HepG2 (cell line): ENCODE measurements around the gene SAPCD1. TPM values are rescaled to one million over a fixed set of nuclear protein-coding genes. Genes with fewer than 3 reads are reported as not detected.

ENCODE experiments used
- AGO1 ChIP-seq: fragments of 200-400 bp; formaldehyde crosslinking; IDR thresholded peaks from 2 replicates; pipeline ENCODE4 v1.6.1; 2017; ENCODE audit warnings: mild to moderate bottlenecking, low read depth, low read length, moderate library complexity; ENCODE audit not compliant: poor library complexity, severe bottlenecking
- E2F2 ChIP-seq: sonication (generic); formaldehyde crosslinking; IDR thresholded peaks from 2 replicates; pipeline ENCODE4 v1.4.0; 2020; ENCODE audit warnings: missing genetic modification reagents, borderline replicate concordance
- ELF1 ChIP-seq: sonication (generic); formaldehyde crosslinking; IDR thresholded peaks from 2 replicates; pipeline ENCODE4 v1.4.0; 2020; ENCODE audit warnings: missing genetic modification reagents
- ELF4 ChIP-seq: sonication (generic); formaldehyde crosslinking; IDR thresholded peaks from 2 replicates; pipeline ENCODE4 v1.5.0; 2020; ENCODE audit warnings: missing genetic modification reagents, mild to moderate bottlenecking, moderate library complexity, borderline replicate concordance
- GPN1 ChIP-seq: sonication (generic); formaldehyde crosslinking; IDR thresholded peaks from 2 replicates; pipeline ENCODE4 v1.5.1; 2020; ENCODE audit warnings: missing genetic modification reagents, borderline replicate concordance
- GTF2F1 ChIP-seq: fragments of 150-350 bp; IDR thresholded peaks from 2 replicates; pipeline ENCODE4 v1.6.1; 2014; ENCODE audit warnings: low read length
- IRF1 ChIP-seq: sonication (generic); formaldehyde crosslinking; IDR thresholded peaks from 2 replicates; pipeline ENCODE4 v1.4.0; 2020; ENCODE audit warnings: low read depth, mild to moderate bottlenecking, missing genetic modification reagents
- MTA3 ChIP-seq: sonication (generic); formaldehyde crosslinking; IDR thresholded peaks from 2 replicates; pipeline ENCODE4 v1.4.0; 2020; ENCODE audit warnings: missing genetic modification reagents
- MXD4 ChIP-seq: IDR thresholded peaks from 2 replicates; pipeline ENCODE4 v1.6.1; 2016; ENCODE audit warnings: mild to moderate bottlenecking, missing biosample characterization, missing genetic modification reagents
- NR3C1 ChIP-seq: sonication (generic); formaldehyde crosslinking; IDR thresholded peaks from 2 replicates; pipeline ENCODE4 v1.4.0; 2020; ENCODE audit warnings: missing genetic modification reagents
- PHF5A ChIP-seq: IDR thresholded peaks from one replicate; pipeline ENCODE4 v1.6.1; 2018; ENCODE audit warnings: low read depth, missing genetic modification reagents; ENCODE audit not compliant: unreplicated experiment
- SMYD3 ChIP-seq: sonication (generic); formaldehyde crosslinking; IDR thresholded peaks from 2 replicates; pipeline ENCODE4 v1.8.1; 2023; ENCODE audit warnings: mild to moderate bottlenecking, missing genetic modification reagents
- ZMAT5 ChIP-seq: sonication (generic); formaldehyde crosslinking; IDR thresholded peaks from 2 replicates; pipeline ENCODE4 v1.5.0; 2020; ENCODE audit warnings: mild to moderate bottlenecking, low read depth, missing genetic modification reagents, borderline replicate concordance
- ZNF225 ChIP-seq: sonication (generic); formaldehyde crosslinking; IDR thresholded peaks from 2 replicates; pipeline ENCODE4 v1.4.0; 2020; ENCODE audit warnings: mild to moderate bottlenecking, missing genetic modification reagents
- ZNF615 ChIP-seq: sonication (generic); formaldehyde crosslinking; IDR thresholded peaks from 2 replicates; pipeline ENCODE4 v1.5.0; 2020; ENCODE audit warnings: mild to moderate bottlenecking, missing genetic modification reagents, borderline replicate concordance
- ZNF660 ChIP-seq: sonication (generic); formaldehyde crosslinking; IDR thresholded peaks from 2 replicates; pipeline ENCODE4 v1.5.1; 2020; ENCODE audit warnings: mild to moderate bottlenecking, low read depth, missing genetic modification reagents, borderline replicate concordance
- ZNF691 ChIP-seq: sonication (generic); formaldehyde crosslinking; IDR thresholded peaks from 2 replicates; pipeline ENCODE4 v1.4.0; 2020; ENCODE audit warnings: missing genetic modification reagents, low read depth, mild to moderate bottlenecking, borderline replicate concordance
- polyA plus RNA-seq, 8 experiments: library from polyadenylated mRNA; depleted of rRNA in 3 of 8; stranded (reverse) in 7 of 8; unstranded in 1 of 8; fragments of >200 nt; fragmentation: Illumina TruSeq in 4 of 8; extraction: Trizol in 4 of 8; gene quantifications; 2 replicates each; pipeline versions ENCODE4 v1.2.1 to v1.2.3, GENCODE V29; 2011 to 2016; ENCODE audit warnings: low read depth in 4 of 8, missing spikeins in 1 of 8, mixed read lengths in 1 of 8; ENCODE audit not compliant: insufficient read depth in 1 of 8
- total RNA-seq, 5 experiments: library from RNA; depleted of rRNA; stranded (reverse); fragments of >200 nt; fragmentation: Illumina TruSeq; extraction: Trizol; gene quantifications; 2 replicates each; pipeline ENCODE4 v1.2.3, GENCODE V29; 2016; ENCODE audit warnings: low read depth in 1 of 5
- TF ChIP-seq, protein P1 (sequence below): sonication (generic); formaldehyde crosslinking; IDR thresholded peaks from 2 replicates; pipeline ENCODE4 v1.5.0; 2020; ENCODE audit warnings: mild to moderate bottlenecking, missing genetic modification reagents, borderline replicate concordance

SAPCD1 gene
- total and polyA plus RNA-seq, 2 of the 13 experiments (the other 11 are each of a cell fraction or from before 2014, with no cell fraction given), result 2.5 to 3.9 TPM

GRCh38 chr6:31737991-31738979 is 24.2 kb upstream of the SAPCD1 start (continued):
- TF ChIP-seq ZNF691 (CRISPR knock-in tag) (peak; percentile 78; the same call in 1 of the 2 replicates), MTA3 (CRISPR knock-in tag) (no peak), ZNF615 (no peak), MXD4 (CRISPR knock-in tag) (no peak; the same call in 1 of the 2 replicates), ELF4 (CRISPR knock-in tag) (0 out of 2 replicates have a peak, but pooled peaks have one; percentile 29), GPN1 (CRISPR knock-in tag) (no peak), ZMAT5 (CRISPR knock-in tag) (no peak; the same call in 1 of the 2 replicates), SMYD3 (peak; percentile 93), AGO1 (no peak), PHF5A (CRISPR knock-in tag) (no peak), ZNF225 (CRISPR knock-in tag) (no peak), GTF2F1 (no peak), ELF1 (peak; percentile 31; the same call in 1 of the 2 replicates), NR3C1 (CRISPR knock-in tag) (no peak), IRF1 (CRISPR knock-in tag) (no peak), ZNF660 (CRISPR knock-in tag) (no peak), E2F2 (CRISPR knock-in tag) (0 out of 2 replicates have a peak, but pooled peaks have one; percentile 47)
- TF ChIP-seq, protein P1, sequence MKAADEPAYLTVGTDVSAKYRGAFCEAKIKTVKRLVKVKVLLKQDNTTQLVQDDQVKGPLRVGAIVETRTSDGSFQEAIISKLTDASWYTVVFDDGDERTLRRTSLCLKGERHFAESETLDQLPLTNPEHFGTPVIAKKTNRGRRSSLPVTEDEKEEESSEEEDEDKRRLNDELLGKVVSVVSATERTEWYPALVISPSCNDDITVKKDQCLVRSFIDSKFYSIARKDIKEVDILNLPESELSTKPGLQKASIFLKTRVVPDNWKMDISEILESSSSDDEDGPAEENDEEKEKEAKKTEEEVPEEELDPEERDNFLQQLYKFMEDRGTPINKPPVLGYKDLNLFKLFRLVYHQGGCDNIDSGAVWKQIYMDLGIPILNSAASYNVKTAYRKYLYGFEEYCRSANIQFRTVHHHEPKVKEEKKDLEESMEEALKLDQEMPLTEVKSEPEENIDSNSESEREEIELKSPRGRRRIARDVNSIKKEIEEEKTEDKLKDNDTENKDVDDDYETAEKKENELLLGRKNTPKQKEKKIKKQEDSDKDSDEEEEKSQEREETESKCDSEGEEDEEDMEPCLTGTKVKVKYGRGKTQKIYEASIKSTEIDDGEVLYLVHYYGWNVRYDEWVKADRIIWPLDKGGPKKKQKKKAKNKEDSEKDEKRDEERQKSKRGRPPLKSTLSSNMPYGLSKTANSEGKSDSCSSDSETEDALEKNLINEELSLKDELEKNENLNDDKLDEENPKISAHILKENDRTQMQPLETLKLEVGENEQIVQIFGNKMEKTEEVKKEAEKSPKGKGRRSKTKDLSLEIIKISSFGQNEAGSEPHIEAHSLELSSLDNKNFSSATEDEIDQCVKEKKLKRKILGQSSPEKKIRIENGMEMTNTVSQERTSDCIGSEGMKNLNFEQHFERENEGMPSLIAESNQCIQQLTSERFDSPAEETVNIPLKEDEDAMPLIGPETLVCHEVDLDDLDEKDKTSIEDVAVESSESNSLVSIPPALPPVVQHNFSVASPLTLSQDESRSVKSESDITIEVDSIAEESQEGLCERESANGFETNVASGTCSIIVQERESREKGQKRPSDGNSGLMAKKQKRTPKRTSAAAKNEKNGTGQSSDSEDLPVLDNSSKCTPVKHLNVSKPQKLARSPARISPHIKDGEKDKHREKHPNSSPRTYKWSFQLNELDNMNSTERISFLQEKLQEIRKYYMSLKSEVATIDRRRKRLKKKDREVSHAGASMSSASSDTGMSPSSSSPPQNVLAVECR (CRISPR knock-in tag), result peak; percentile 46; the same call in 1 of the 2 replicates
